H1 (cell line): ENCODE results near the gene MEGF11. TPM values are rescaled to one million over a fixed set of nuclear protein-coding genes. Genes with fewer than 3 reads are reported as not detected.

Source experiments
- polyA plus RNA-seq, 7 experiments: library from polyadenylated mRNA; depleted of rRNA in 3 of 7; stranded (reverse) in 5 of 7; unstranded in 2 of 7; fragments of >200 nt in 5 of 7; fragments of 200-250 nt in 2 of 7; gene quantifications; 1 replicate in 5 of 7; 2 replicates in 1 of 7; 4 replicates in 1 of 7; pipeline versions ENCODE4 v1.2.1 to v1.2.3, GENCODE V29; 2011 to 2013; ENCODE audit warnings: missing spikeins in 2 of 7, mixed read lengths in 2 of 7
- total RNA-seq: library from RNA; stranded (reverse); fragmentation: NEBNext Ultra II Directional; extraction: Animal tissue kit (Norgen Biotek cat#: 25700); gene quantifications from 2 replicates; pipeline ENCODE4 v1.2.1, GENCODE V29; 2021
- TF ChIP-seq, protein P1 (sequence below): IDR thresholded peaks from 2 replicates; pipeline ENCODE4 v1.6.1; 2012; ENCODE audit warnings: low read length, inconsistent platforms

The MEGF11 gene
- total and polyA plus RNA-seq, 2 of the 8 experiments (the other 6 are each of a cell fraction or from before 2014, with no cell fraction given) = 4.4 to 4.8 TPM

GRCh38 chr15:66216806-66217205, 36.7 kb downstream of the MEGF11 start (continued):
- TF ChIP-seq, protein P1, sequence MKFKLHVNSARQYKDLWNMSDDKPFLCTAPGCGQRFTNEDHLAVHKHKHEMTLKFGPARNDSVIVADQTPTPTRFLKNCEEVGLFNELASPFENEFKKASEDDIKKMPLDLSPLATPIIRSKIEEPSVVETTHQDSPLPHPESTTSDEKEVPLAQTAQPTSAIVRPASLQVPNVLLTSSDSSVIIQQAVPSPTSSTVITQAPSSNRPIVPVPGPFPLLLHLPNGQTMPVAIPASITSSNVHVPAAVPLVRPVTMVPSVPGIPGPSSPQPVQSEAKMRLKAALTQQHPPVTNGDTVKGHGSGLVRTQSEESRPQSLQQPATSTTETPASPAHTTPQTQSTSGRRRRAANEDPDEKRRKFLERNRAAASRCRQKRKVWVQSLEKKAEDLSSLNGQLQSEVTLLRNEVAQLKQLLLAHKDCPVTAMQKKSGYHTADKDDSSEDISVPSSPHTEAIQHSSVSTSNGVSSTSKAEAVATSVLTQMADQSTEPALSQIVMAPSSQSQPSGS = no peak
